ENCODE measurements around the gene SPRR2D. TPM values are rescaled to one million over a fixed set of nuclear protein-coding genes. Genes with fewer than 3 reads are reported as not detected.

SPRR2D gene
- 6.6 to 29.4 TPM (median 13.4 TPM) in 3 replicates for polyA plus RNA-seq
- polyA plus RNA-seq (2011; ENCODE audit: low read depth): 108 TPM
- polyA plus RNA-seq (2011; cell fraction: cytosol; rRNA removed): 28.4 and 78.1 TPM in 2 replicates
- polyA plus RNA-seq (2011; cell fraction: nucleus; rRNA removed): 9.2 and 21.7 TPM in 2 replicates
- 41.8 and 1,822 TPM in 2 replicates for polyA plus RNA-seq (2012; ENCODE audit: low replicate concordance)
- 12.6 to 23.0 TPM (median 13.5 TPM) in 3 replicates for polyA minus RNA-seq
- polyA minus RNA-seq (2011; cell fraction: cytosol; rRNA and poly(A)+ RNA removed): 5.9 TPM
- polyA minus RNA-seq (2011; cell fraction: nucleus; rRNA and poly(A)+ RNA removed): 4.9 and 10.1 TPM in 2 replicates

GRCh38 chr1:153040950-153041631 is at the start of gene SPRR2D:
SPRR2D (minus strand) TSS chr1:153041120; CDS start chr1:153040346, 774 bp downstream.
- Histone ChIP-seq H2AFZ (ENCODE audit: control insufficient read depth, low read length) (no peak within 1 kb of the TSS), H3K27me3 (ENCODE audit: control insufficient read depth, extremely low read depth, insufficient read depth, low read length) (no peaks in the 10 kb centered on the region), H3K4me2 (ENCODE audit: control insufficient read depth, extremely low read depth, insufficient read depth, low read depth, low read length) (no peak within 1 kb of the TSS), H3K27ac (ENCODE audit: control insufficient read depth, insufficient read depth, low read length) (peak within 1 kb of the TSS; percentile 60), H3K79me2 (ENCODE audit: control insufficient read depth, insufficient read depth, low read length) (no peaks in the 10 kb centered on the region), H3K9me3 (ENCODE audit: control insufficient read depth, low read depth, low read length) (no peaks in the 10 kb centered on the region), H3K4me1 (ENCODE audit: control insufficient read depth, extremely low read depth, insufficient read depth, low read length) (peaks cover 20% of the 10 kb centered on the region), H3K4me3 (ENCODE audit: control insufficient read depth in 2 of 3, extremely low read depth in 1 of 3, insufficient read depth in 2 of 3, low read depth in 1 of 3, low read length in 3 of 3) (no peak within 1 kb of the TSS), H4K20me1 (ENCODE audit: control insufficient read depth, extremely low read depth, insufficient read depth, low read length) (no peaks in the 10 kb centered on the region), H3K9me1 (ENCODE audit: control insufficient read depth, extremely low read depth, insufficient read depth, low read length) (no peaks in the 10 kb centered on the region), H3K9ac (ENCODE audit: control insufficient read depth, extremely low read depth, insufficient read depth, low read length) (no peak within 1 kb of the TSS), H3K36me3 (ENCODE audit: control insufficient read depth in 2 of 2, extremely low read depth in 1 of 2, insufficient read depth in 2 of 2, low read length in 2 of 2) (no peaks in the 10 kb centered on the region)
- peak; percentile 76 for FAIRE-seq
- TF ChIP-seq CTCF (optimal IDR thresholded peaks at IDR 0.05 in 1 of 3, IDR thresholded peaks at IDR 0.05 in 1 of 3, conservative IDR thresholded peaks at IDR 0.05 in 1 of 3; ENCODE audit: extremely low read depth in 1 of 3, insufficient read depth in 2 of 3, low read length in 3 of 3) (no peak), EZH2 (IDR thresholded peaks at IDR 0.05; ENCODE audit: low read length) (no peak)
- DNase-seq (ENCODE audit: low read depth, low spot score): no peak
- dilution Hi-C loops (cut with MboI; ENCODE audit: extremely low pct_ligation_motif_present, low sequenced_read_pairs): no loop called here

DNA sequence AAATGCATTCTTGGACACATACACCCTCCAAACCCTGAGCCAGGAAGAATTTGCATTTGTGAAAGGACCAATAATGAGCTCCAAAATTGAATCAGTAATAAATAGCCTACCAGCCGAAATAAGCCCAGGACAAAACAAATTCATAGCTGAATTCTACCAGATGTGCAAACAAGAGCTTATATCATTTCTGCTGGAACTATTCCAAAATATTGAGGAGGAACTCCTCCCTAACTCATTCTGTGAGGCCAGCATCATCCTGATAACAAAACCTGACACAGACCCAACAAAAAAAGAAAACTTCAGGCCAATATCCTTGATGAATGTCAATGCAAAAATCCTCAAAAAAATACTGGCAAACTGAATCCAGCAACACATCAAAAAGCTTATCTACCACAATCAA is 46.7 kb upstream of the SPRR2D start:
- dilution Hi-C loops (cut with MboI; ENCODE audit: extremely low pct_ligation_motif_present, low sequenced_read_pairs): no loop called here
- no peak for FAIRE-seq

More for the DNA sequence above, 46.7 kb upstream of the SPRR2D start:
- no peak overlapping the region for H3K4me3 ChIP-seq (ENCODE audit: control insufficient read depth in 2 of 3, extremely low read depth in 1 of 3, insufficient read depth in 2 of 3, low read depth in 1 of 3, low read length in 3 of 3)
- H3K4me1 ChIP-seq (ENCODE audit: control insufficient read depth, extremely low read depth, insufficient read depth, low read length): no peaks in the 10 kb centered on the region
- TF ChIP-seq CTCF (optimal IDR thresholded peaks at IDR 0.05 in 1 of 3, IDR thresholded peaks at IDR 0.05 in 1 of 3, conservative IDR thresholded peaks at IDR 0.05 in 1 of 3; ENCODE audit: extremely low read depth in 1 of 3, insufficient read depth in 2 of 3, low read length in 3 of 3) (no peak), EZH2 (IDR thresholded peaks at IDR 0.05; ENCODE audit: low read length) (no peak)
- H3K9me3 ChIP-seq (ENCODE audit: control insufficient read depth, low read depth, low read length): no peaks in the 10 kb centered on the region
- no peak overlapping the region for H3K4me2 ChIP-seq (ENCODE audit: control insufficient read depth, extremely low read depth, insufficient read depth, low read depth, low read length)
- no peak overlapping the region for H2AFZ ChIP-seq (ENCODE audit: control insufficient read depth, low read length)
- H3K9me1 ChIP-seq (ENCODE audit: control insufficient read depth, extremely low read depth, insufficient read depth, low read length): no peaks in the 10 kb centered on the region
- no peak overlapping the region for H3K9ac ChIP-seq (ENCODE audit: control insufficient read depth, extremely low read depth, insufficient read depth, low read length)
- no peaks in the 10 kb centered on the region for H3K27me3 ChIP-seq (ENCODE audit: control insufficient read depth, extremely low read depth, insufficient read depth, low read length)
- no peak overlapping the region for H3K27ac ChIP-seq (ENCODE audit: control insufficient read depth, insufficient read depth, low read length)
- no peak for DNase-seq (ENCODE audit: low read depth, low spot score)
- no peaks in the 10 kb centered on the region for H3K36me3 ChIP-seq (ENCODE audit: control insufficient read depth in 2 of 2, extremely low read depth in 1 of 2, insufficient read depth in 2 of 2, low read length in 2 of 2)
- H3K79me2 ChIP-seq (ENCODE audit: control insufficient read depth, insufficient read depth, low read length): no peaks in the 10 kb centered on the region
- no peaks in the 10 kb centered on the region for H4K20me1 ChIP-seq (ENCODE audit: control insufficient read depth, extremely low read depth, insufficient read depth, low read length)
